Left lung (tissue), 10 donors: ENCODE data around the gene KCTD17. TPM values are rescaled to one million over a fixed set of nuclear protein-coding genes. Genes with fewer than 3 reads are reported as not detected.
A peak's percentile ranks its signal among the peaks of the same experiment; 100 is the strongest.

Experiments
- ATAC-seq: fragments of 200-7000 bp; cut with Tn5 transposase; one replicate; pipeline ENCODE4 v1.9.1; 2020; ENCODE audit warnings: moderate library complexity
- DNase-seq, 4 donors: peaks; one replicate each; pipeline ENCODE4 v3.0.0-alpha.2; 2013 to 2020
- H3K27ac ChIP-seq, 2 donors: fragments of 200-600 bp; sonication (generic) in 1 of 2; one replicate each; pipeline versions ENCODE4 v1.5.0 to v1.8.0; 2020 to 2021
- H3K27me3 ChIP-seq, 2 donors: fragments of 200-600 bp; sonication (generic) in 1 of 2; one replicate each; pipeline versions ENCODE4 v1.5.0 to v1.8.0; 2020 to 2021
- H3K36me3 ChIP-seq, 2 donors: fragments of 200-600 bp; sonication (generic) in 1 of 2; one replicate each; pipeline versions ENCODE4 v1.5.0 to v1.8.0; 2020 to 2021
- H3K4me1 ChIP-seq, 2 donors: fragments of 200-600 bp; one replicate each; pipeline ENCODE4 v1.8.0; 2021
- H3K4me3 ChIP-seq, 2 donors: fragments of 200-600 bp; sonication (generic) in 1 of 2; one replicate each; pipeline versions ENCODE4 v1.5.0 to v1.8.0; 2020 to 2021; ENCODE audit warnings: mild to moderate bottlenecking in 1 of 2
- H3K9me3 ChIP-seq, 2 donors: fragments of 200-600 bp; sonication (generic) in 1 of 2; one replicate each; pipeline versions ENCODE4 v1.5.0 to v1.8.0; 2020 to 2021
- CTCF ChIP-seq, 2 donors: fragments of 200-600 bp; sonication (generic) in 1 of 2; IDR thresholded peaks; one replicate each; pipeline versions ENCODE4 v1.5.0 to v1.8.0; 2021; ENCODE audit warnings: antibody characterized with exemption in 2 of 2
- intact Hi-C, 2 donors: fragments of 100-400 bp; cut with DNase I; formaldehyde crosslinking; loops; one replicate each; pipeline versions ENCODE4 v1.11.2 to v1.14.2; 2022
- polyA plus RNA-seq, 6 donors: library from polyadenylated mRNA; unstranded; fragments of 120-200 nt; gene quantifications; one replicate each; pipeline ENCODE4 v1.2.1, GENCODE V29; 2013; ENCODE audit not compliant: insufficient read length in 6 of 6
- total RNA-seq, 2 donors: library from RNA; stranded (reverse); fragmentation: NEBNext Ultra II Directional; extraction: Animal tissue kit (Norgen Biotek cat#: 25700); gene quantifications; one replicate each; pipeline ENCODE4 v1.2.1, GENCODE V29; 2021
- donor health status: DM: no; HTN: yes; CAD: no.
- donor health status: DM: no; HTN: no; CAD: no.

The KCTD17 gene
- total and polyA plus RNA-seq, 8 donors, result 20.5 to 34.2 (median 25.6) TPM

- peaks cover 11 to 39% of the 10 kb centered on the region in 2 donors for H3K27me3 ChIP-seq
- ATAC-seq (no peak), DNase-seq (peak in 1 of 4 donors; percentile 63)
- H3K9me3 ChIP-seq, result no peaks in the 10 kb centered on the region
- no peak for TF ChIP-seq CTCF (IDR thresholded peaks at IDR 0.05)
- intact Hi-C loops, result no loop called here
- H3K4me3 ChIP-seq, result no peak overlapping the region
- H3K27ac ChIP-seq, result no peak overlapping the region
- H3K36me3 ChIP-seq, result peaks cover 0 to 11% of the 10 kb centered on the region in 2 donors
- no peaks in the 10 kb centered on the region for H3K4me1 ChIP-seq
These were observed 14.4 kb downstream of the KCTD17 start for GRCh38 chr22:37065961-37066360.

GRCh38 chr22:37067428-37067827 is 15.9 kb downstream of the KCTD17 start:
- ATAC-seq (no peak), DNase-seq (peak in 1 of 4 donors; percentile 33)
- intact Hi-C loops, result no loop called here
- Histone ChIP-seq H3K27me3 (peaks cover 11 to 41% of the 10 kb centered on the region in 2 donors), H3K4me3 (no peak overlapping the region), H3K36me3 (no peaks in the 10 kb centered on the region), H3K4me1 (no peaks in the 10 kb centered on the region), H3K9me3 (no peaks in the 10 kb centered on the region), H3K27ac (no peak overlapping the region)
- no peak for TF ChIP-seq CTCF (IDR thresholded peaks at IDR 0.05)

- intact Hi-C loops, result no loop called here
- DNase-seq (peak in 1 of 4 donors; percentile 80), ATAC-seq (no peak)
- Histone ChIP-seq H3K27me3 (peaks cover 11 to 45% of the 10 kb centered on the region in 2 donors), H3K4me1 (no peaks in the 10 kb centered on the region), H3K4me3 (no peak overlapping the region), H3K36me3 (no peaks in the 10 kb centered on the region), H3K9me3 (no peaks in the 10 kb centered on the region), H3K27ac (no peak overlapping the region)
- TF ChIP-seq CTCF (IDR thresholded peaks at IDR 0.05), result no peak
These were observed 17.3 kb downstream of the KCTD17 start for GRCh38 chr22:37068859-37069258.

- intact Hi-C loops, result no loop called here
These were observed 17.8 kb downstream of the KCTD17 start for GRCh38 chr22:37069319-37069718.

GRCh38 chr22:37069719-37070118 is 18.2 kb downstream of the KCTD17 start:
- Histone ChIP-seq H3K9me3 (no peaks in the 10 kb centered on the region), H3K36me3 (no peaks in the 10 kb centered on the region), H3K4me1 (no peaks in the 10 kb centered on the region), H3K27me3 (peaks cover 11 to 54% of the 10 kb centered on the region in 2 donors), H3K4me3 (no peak overlapping the region), H3K27ac (no peak overlapping the region)
- DNase-seq, result peak in 1 of 4 donors; percentile 59
- no peak for ATAC-seq
- intact Hi-C loops, result loop anchor here in 1 of 2 donors (10.0 kb wide), 1 partner anchor 135 kb away; no protein-coding TSS in a partner anchor
- TF ChIP-seq CTCF (IDR thresholded peaks at IDR 0.05), result no peak

More at GRCh38 chr22:37069319-37069718, 17.8 kb downstream of the KCTD17 start:
- Histone ChIP-seq H3K4me3 (no peak overlapping the region), H3K9me3 (no peaks in the 10 kb centered on the region), H3K27ac (no peak overlapping the region), H3K4me1 (no peaks in the 10 kb centered on the region), H3K36me3 (no peaks in the 10 kb centered on the region), H3K27me3 (peaks cover 11 to 50% of the 10 kb centered on the region in 2 donors)
- no peak for TF ChIP-seq CTCF (IDR thresholded peaks at IDR 0.05)
- DNase-seq, result peak in 1 of 4 donors; percentile 36
- no peak for ATAC-seq
